ENCODE data around the gene CELSR1. TPM values are rescaled to one million over a fixed set of nuclear protein-coding genes. Genes with fewer than 3 reads are reported as not detected.

Gene CELSR1
- total RNA-seq, 2 donors from 2014 or later = 1.5 to 6.7 TPM

- DNase-seq (ENCODE audit: low spot score) = no peak
- no peak for TF ChIP-seq CTCF (IDR thresholded peaks at IDR 0.05)
- ATAC-seq (ENCODE audit: insufficient number of reproducible peaks, low FRiP score, low read depth) = no peak
- H3K9me3 ChIP-seq = no peaks in the 10 kb centered on the region
- H3K4me1 ChIP-seq (ENCODE audit: control insufficient read depth in 1 of 2, low read depth in 2 of 2) = no peaks in the 10 kb centered on the region
- peaks cover 76% of the 10 kb centered on the region for H3K36me3 ChIP-seq
- no peak overlapping the region for H3K4me3 ChIP-seq
- no peak overlapping the region for H3K27ac ChIP-seq
- H3K27me3 ChIP-seq (replicated peaks; ENCODE audit: insufficient read depth) = no peaks in the 10 kb centered on the region
These were observed 189.2 kb downstream of the CELSR1 start for GRCh38 chr22:46348099-46348695.

- ATAC-seq (ENCODE audit: insufficient number of reproducible peaks, low FRiP score, low read depth) = no peak
- H3K36me3 ChIP-seq = peaks cover 77% of the 10 kb centered on the region
These were observed 189.8 kb downstream of the CELSR1 start for GRCh38 chr22:46347646-46348045.

GRCh38 chr22:46346680-46347405 is 190.6 kb downstream of the CELSR1 start:
- Histone ChIP-seq H3K4me1 (ENCODE audit: control insufficient read depth in 1 of 2, low read depth in 2 of 2) (no peaks in the 10 kb centered on the region), H3K9me3 (no peaks in the 10 kb centered on the region), H3K4me3 (no peak overlapping the region), H3K27ac (no peak overlapping the region), H3K27me3 (replicated peaks; ENCODE audit: insufficient read depth) (no peaks in the 10 kb centered on the region), H3K36me3 (peaks cover 74% of the 10 kb centered on the region)
- TF ChIP-seq CTCF (IDR thresholded peaks at IDR 0.05) = no peak
- no peak for ATAC-seq (ENCODE audit: insufficient number of reproducible peaks, low FRiP score, low read depth)
- DNase-seq (ENCODE audit: low spot score) = no peak

More at GRCh38 chr22:46347646-46348045, 189.8 kb downstream of the CELSR1 start:
- TF ChIP-seq CTCF (IDR thresholded peaks at IDR 0.05) = no peak
- Histone ChIP-seq H3K27me3 (replicated peaks; ENCODE audit: insufficient read depth) (no peaks in the 10 kb centered on the region), H3K4me3 (no peak overlapping the region), H3K9me3 (no peaks in the 10 kb centered on the region), H3K27ac (no peak overlapping the region), H3K4me1 (ENCODE audit: control insufficient read depth in 1 of 2, low read depth in 2 of 2) (no peaks in the 10 kb centered on the region)
- DNase-seq (ENCODE audit: low spot score) = no peak

GRCh38 chr22:46340676-46341075 is 196.7 kb downstream of the CELSR1 start:
- no peak for TF ChIP-seq CTCF (IDR thresholded peaks at IDR 0.05)
- DNase-seq (ENCODE audit: low spot score) (no peak), ATAC-seq (ENCODE audit: insufficient number of reproducible peaks, low FRiP score, low read depth) (no peak)
- Histone ChIP-seq H3K9me3 (no peaks in the 10 kb centered on the region), H3K36me3 (peaks cover 51% of the 10 kb centered on the region), H3K4me3 (no peak overlapping the region), H3K4me1 (ENCODE audit: control insufficient read depth in 1 of 2, low read depth in 2 of 2) (peaks cover 9 to 12% of the 10 kb centered on the region in 2 donors), H3K27me3 (replicated peaks; ENCODE audit: insufficient read depth) (no peaks in the 10 kb centered on the region), H3K27ac (no peak overlapping the region)

- no peak for DNase-seq (ENCODE audit: low spot score)
- Histone ChIP-seq H3K27ac (no peak overlapping the region), H3K36me3 (peaks cover 47% of the 10 kb centered on the region), H3K4me3 (no peak overlapping the region), H3K9me3 (no peaks in the 10 kb centered on the region), H3K4me1 (ENCODE audit: control insufficient read depth in 1 of 2, low read depth in 2 of 2) (peaks cover 9 to 12% of the 10 kb centered on the region in 2 donors), H3K27me3 (replicated peaks; ENCODE audit: insufficient read depth) (no peaks in the 10 kb centered on the region)
- ATAC-seq (ENCODE audit: insufficient number of reproducible peaks, low FRiP score, low read depth) = no peak
- TF ChIP-seq CTCF (IDR thresholded peaks at IDR 0.05) = no peak
These were observed 197.5 kb downstream of the CELSR1 start for GRCh38 chr22:46339956-46340355.

Measured in thoracic aorta (tissue), 2 donors.